Thyroid gland (tissue), 4 donors: ENCODE measurements around the gene PPP3CA.

Experiments used
- POLR2A ChIP-seq, 2 donors: fragments of 450-650 bp; IDR thresholded peaks; one replicate each; pipeline ENCODE4 v1.6.1; 2017; ENCODE audit warnings: antibody characterized with exemption in 2 of 2, mild to moderate bottlenecking in 2 of 2, moderate library complexity in 1 of 2
- TF ChIP-seq, protein P1 (sequence below), 6 experiments: fragments of 200-600 bp in 3 of 6; fragments of 450-650 bp in 3 of 6; sonication (generic) in 3 of 6; IDR thresholded peaks; one replicate each; pipeline ENCODE4 v1.5.1; 2016 to 2019; ENCODE audit warnings: antibody characterized with exemption in 6 of 6, mild to moderate bottlenecking in 2 of 6, inconsistent platforms in 1 of 6, moderate library complexity in 1 of 6

DNA sequence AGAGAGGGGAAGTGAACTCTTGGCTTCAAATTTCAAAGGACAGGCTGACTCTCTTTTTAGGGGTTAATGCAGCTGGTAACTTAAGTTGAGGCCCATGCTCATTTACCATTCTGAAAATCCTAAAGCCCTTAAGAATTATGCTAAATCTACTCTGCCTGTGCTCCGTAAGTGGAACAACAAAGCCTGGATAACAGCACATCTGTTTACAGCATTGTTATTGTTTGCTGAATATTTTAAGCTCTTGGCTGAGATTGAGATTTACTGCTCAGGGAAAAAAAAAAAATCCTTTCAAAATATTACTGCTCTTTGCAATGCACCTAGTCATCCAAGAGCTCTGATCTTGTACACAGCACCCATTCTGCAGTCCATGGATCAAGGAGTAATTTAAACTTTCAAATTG, 17.7 kb downstream of the PPP3CA start:
- TF ChIP-seq, protein P1, sequence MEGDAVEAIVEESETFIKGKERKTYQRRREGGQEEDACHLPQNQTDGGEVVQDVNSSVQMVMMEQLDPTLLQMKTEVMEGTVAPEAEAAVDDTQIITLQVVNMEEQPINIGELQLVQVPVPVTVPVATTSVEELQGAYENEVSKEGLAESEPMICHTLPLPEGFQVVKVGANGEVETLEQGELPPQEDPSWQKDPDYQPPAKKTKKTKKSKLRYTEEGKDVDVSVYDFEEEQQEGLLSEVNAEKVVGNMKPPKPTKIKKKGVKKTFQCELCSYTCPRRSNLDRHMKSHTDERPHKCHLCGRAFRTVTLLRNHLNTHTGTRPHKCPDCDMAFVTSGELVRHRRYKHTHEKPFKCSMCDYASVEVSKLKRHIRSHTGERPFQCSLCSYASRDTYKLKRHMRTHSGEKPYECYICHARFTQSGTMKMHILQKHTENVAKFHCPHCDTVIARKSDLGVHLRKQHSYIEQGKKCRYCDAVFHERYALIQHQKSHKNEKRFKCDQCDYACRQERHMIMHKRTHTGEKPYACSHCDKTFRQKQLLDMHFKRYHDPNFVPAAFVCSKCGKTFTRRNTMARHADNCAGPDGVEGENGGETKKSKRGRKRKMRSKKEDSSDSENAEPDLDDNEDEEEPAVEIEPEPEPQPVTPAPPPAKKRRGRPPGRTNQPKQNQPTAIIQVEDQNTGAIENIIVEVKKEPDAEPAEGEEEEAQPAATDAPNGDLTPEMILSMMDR (IDR thresholded peaks at IDR 0.05): no peak
- no peak for TF ChIP-seq POLR2A (IDR thresholded peaks at IDR 0.05)
